C4-2B (cell line): ENCODE results near the gene STEAP1B.

Source experiments
- ZFX ChIP-seq: fragments of 450-650 bp; IDR thresholded peaks from 2 replicates; pipeline ENCODE4 v1.6.1; 2017
- TF ChIP-seq, protein P1 (sequence below): fragments of 450-650 bp; conservative IDR thresholded peaks from 2 replicates; pipeline ENCODE4 v1.5.1; 2017; ENCODE audit warnings: mild to moderate bottlenecking

DNA sequence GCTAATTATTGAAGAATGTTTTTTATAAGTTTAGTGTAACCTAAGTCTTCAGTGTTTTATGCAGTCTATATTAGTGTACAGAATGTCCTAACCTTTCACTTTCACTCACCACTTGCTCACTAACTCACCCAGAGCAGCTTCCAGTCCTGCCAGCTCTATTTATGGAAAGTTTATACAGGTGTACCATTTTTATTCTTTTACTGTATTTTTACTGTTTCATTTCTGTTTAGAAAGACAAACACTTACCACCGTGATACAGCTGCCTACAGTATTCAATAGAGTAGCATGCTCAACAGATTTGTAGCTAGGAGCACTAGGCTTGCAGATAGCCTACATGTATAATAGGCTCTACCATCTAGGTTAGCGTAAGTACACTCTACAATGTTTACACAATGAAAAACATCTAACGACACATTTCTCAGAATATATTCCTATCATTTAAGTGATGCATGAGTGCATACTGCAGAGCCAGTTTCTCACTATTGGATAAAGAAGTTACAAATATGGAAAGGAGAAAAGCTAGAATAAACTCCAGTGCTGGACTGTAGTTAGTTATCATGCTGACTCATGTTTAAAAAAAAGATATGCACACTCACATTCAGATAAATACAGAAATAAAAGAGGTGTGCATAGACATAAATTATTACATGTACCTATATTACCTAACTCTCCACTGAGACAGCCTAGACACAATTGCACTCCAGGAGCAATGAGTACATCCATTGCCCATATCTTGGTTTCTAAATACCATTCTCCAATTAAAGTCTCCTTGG, 30.4 kb downstream of the STEAP1B start:
- TF ChIP-seq, protein P1, sequence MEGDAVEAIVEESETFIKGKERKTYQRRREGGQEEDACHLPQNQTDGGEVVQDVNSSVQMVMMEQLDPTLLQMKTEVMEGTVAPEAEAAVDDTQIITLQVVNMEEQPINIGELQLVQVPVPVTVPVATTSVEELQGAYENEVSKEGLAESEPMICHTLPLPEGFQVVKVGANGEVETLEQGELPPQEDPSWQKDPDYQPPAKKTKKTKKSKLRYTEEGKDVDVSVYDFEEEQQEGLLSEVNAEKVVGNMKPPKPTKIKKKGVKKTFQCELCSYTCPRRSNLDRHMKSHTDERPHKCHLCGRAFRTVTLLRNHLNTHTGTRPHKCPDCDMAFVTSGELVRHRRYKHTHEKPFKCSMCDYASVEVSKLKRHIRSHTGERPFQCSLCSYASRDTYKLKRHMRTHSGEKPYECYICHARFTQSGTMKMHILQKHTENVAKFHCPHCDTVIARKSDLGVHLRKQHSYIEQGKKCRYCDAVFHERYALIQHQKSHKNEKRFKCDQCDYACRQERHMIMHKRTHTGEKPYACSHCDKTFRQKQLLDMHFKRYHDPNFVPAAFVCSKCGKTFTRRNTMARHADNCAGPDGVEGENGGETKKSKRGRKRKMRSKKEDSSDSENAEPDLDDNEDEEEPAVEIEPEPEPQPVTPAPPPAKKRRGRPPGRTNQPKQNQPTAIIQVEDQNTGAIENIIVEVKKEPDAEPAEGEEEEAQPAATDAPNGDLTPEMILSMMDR: no peak
- no peak for TF ChIP-seq ZFX
